Panc1 (cell line): ENCODE measurements around the gene CCDC183. TPM values are rescaled to one million over a fixed set of nuclear protein-coding genes. Genes with fewer than 3 reads are reported as not detected.

Experiments used
- ATAC-seq: fragments of 200-7000 bp; cut with Tn5 transposase; 2 replicates; pipeline ENCODE4 v1.9.1; 2020; ENCODE audit warnings: mild to moderate bottlenecking, moderate library complexity
- BruUV-seq: library from RNA; stranded (reverse); fragments of 400-500 nt; replicated peaks from 2 replicates; lab custom pipeline; 2021; lab: Mats Ljungman, UMichigan
- CTCF ChIA-PET: fragments of 300-600 bp; sonication (Branson Sonifier 250); formaldehyde crosslinking; loops from one replicate; lab custom pipeline; 2022; ENCODE audit warnings: antibody characterized with exemption; lab: Charles Lee
- POLR2A ChIA-PET: fragments of 300-600 bp; sonication (Branson Sonifier 250); formaldehyde crosslinking; loops from one replicate; lab custom pipeline; 2022; ENCODE audit warnings: antibody characterized with exemption; lab: Charles Lee
- DNase-seq: peaks from one replicate; pipeline ENCODE4 v3.0.0-alpha.2; 2010; ENCODE audit warnings: low read depth, low spot score
- H3K27ac ChIP-seq: 2 replicates; pipeline ENCODE4 v1.5.1; 2011; ENCODE audit warnings: mild to moderate bottlenecking, low read length, inconsistent platforms
- H3K27me3 ChIP-seq: fragments of 200-500 bp; sonication (Bioruptor generic); 2 replicates; pipeline ENCODE4 v1.6.0; 2014; ENCODE audit warnings: low read length, inconsistent platforms; ENCODE audit not compliant: control insufficient read depth, insufficient read depth
- H3K36me3 ChIP-seq: fragments of 200-500 bp; sonication (Bioruptor generic); 2 replicates; pipeline ENCODE4 v1.5.1; 2014; ENCODE audit warnings: inconsistent platforms, mild to moderate bottlenecking, low read length, moderate library complexity; ENCODE audit not compliant: control insufficient read depth, insufficient read depth
- H3K4me1 ChIP-seq: 2 replicates; pipeline ENCODE4 v1.5.1; 2011; ENCODE audit warnings: inconsistent platforms, mild to moderate bottlenecking, low read length, moderate library complexity; ENCODE audit not compliant: control insufficient read depth, insufficient read depth
- H3K4me3 ChIP-seq, 2 experiments: 2 replicates each; pipeline ENCODE4 v1.5.1; 2011 to 2012; ENCODE audit warnings: low read depth in 2 of 2, low read length in 2 of 2, mild to moderate bottlenecking in 2 of 2, inconsistent platforms in 1 of 2, moderate library complexity in 1 of 2
- H3K9me3 ChIP-seq: fragments of 200-500 bp; sonication (Bioruptor generic); 2 replicates; pipeline ENCODE4 v1.5.1; 2014; ENCODE audit warnings: low read depth, mild to moderate bottlenecking, inconsistent platforms, low read length, moderate library complexity; ENCODE audit not compliant: control insufficient read depth, insufficient read depth
- CTCF ChIP-seq: fragments of 450-650 bp; IDR thresholded peaks from 2 replicates; pipeline ENCODE4 v1.5.1; 2017; ENCODE audit warnings: mild to moderate bottlenecking
- POLR2AphosphoS5 ChIP-seq: IDR thresholded peaks from 2 replicates; pipeline ENCODE4 v1.6.1; 2012; ENCODE audit warnings: mild to moderate bottlenecking, low read depth, low read length, moderate library complexity
- SIN3A ChIP-seq: IDR thresholded peaks from 2 replicates; pipeline ENCODE4 v1.6.1; 2012; ENCODE audit warnings: low read depth, mild to moderate bottlenecking, low read length, moderate library complexity, borderline replicate concordance; ENCODE audit not compliant: insufficient read depth
- TCF7L2 ChIP-seq: IDR thresholded peaks from 2 replicates; pipeline ENCODE4 v1.6.1; 2011; ENCODE audit warnings: mild to moderate bottlenecking, low read depth, low read length, inconsistent platforms
- in situ Hi-C: cut with HindIII; loops from 2 replicates; pipeline ENCODE4 v1.10.0; 2016; ENCODE audit warnings: low sequenced_read_pairs, low pct_unique_long_range_greater_than_20kb
- intact Hi-C: fragments of 100-400 bp; cut with micrococcal nuclease; formaldehyde crosslinking; loops from one replicate; pipeline ENCODE4 v1.10.0; 2022; ENCODE audit not compliant: unreplicated experiment
- total RNA-seq: library from RNA; stranded (reverse); gene quantifications from one replicate; pipeline ENCODE4 v1.2.1, GENCODE V29; 2021; ENCODE audit not compliant: unreplicated experiment
- TF ChIP-seq, protein P1 (sequence below), 2 experiments: IDR thresholded peaks; 2 replicates each; pipeline ENCODE4 v1.6.1; 2011 to 2012; ENCODE audit warnings: low read depth in 2 of 2, control low read depth in 1 of 2, low read length in 1 of 2, mild to moderate bottlenecking in 1 of 2, moderate library complexity in 1 of 2; ENCODE audit not compliant: insufficient read depth in 1 of 2

The CCDC183 gene
- total RNA-seq, 1 experiment from 2014 or later, result 0.62 TPM

DNA sequence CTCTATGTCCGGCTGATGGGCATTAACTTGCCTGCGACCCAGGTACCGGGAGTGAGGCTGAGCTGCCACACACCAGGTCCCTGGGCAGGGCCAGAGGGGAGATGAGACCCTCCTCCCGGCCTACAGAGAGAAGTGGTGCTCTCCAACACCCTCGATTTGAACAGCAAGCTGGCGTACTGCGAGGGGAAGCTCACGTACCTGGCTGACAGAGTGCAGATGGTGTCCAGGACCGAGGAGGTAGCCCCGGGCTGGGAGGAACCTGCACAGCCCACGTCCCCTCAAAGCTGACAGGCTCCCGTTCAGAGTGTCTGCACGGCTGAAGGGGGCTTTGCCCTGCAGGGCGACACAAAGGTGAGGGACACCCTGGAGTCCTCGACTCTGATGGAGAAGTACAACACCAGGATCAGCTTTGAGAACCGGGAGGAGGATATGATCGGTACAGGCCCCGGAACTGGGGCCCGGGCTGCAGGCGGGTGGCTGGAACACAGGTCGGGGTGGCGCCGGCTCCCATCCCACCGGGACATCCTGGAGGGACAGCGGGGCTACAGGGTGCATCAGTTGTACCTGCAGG is 10.6 kb downstream of the CCDC183 start:
- TF ChIP-seq CTCF (no peak), POLR2AphosphoS5 (no peak), TCF7L2 (no peak), SIN3A (no peak)
- TF ChIP-seq, protein P1, sequence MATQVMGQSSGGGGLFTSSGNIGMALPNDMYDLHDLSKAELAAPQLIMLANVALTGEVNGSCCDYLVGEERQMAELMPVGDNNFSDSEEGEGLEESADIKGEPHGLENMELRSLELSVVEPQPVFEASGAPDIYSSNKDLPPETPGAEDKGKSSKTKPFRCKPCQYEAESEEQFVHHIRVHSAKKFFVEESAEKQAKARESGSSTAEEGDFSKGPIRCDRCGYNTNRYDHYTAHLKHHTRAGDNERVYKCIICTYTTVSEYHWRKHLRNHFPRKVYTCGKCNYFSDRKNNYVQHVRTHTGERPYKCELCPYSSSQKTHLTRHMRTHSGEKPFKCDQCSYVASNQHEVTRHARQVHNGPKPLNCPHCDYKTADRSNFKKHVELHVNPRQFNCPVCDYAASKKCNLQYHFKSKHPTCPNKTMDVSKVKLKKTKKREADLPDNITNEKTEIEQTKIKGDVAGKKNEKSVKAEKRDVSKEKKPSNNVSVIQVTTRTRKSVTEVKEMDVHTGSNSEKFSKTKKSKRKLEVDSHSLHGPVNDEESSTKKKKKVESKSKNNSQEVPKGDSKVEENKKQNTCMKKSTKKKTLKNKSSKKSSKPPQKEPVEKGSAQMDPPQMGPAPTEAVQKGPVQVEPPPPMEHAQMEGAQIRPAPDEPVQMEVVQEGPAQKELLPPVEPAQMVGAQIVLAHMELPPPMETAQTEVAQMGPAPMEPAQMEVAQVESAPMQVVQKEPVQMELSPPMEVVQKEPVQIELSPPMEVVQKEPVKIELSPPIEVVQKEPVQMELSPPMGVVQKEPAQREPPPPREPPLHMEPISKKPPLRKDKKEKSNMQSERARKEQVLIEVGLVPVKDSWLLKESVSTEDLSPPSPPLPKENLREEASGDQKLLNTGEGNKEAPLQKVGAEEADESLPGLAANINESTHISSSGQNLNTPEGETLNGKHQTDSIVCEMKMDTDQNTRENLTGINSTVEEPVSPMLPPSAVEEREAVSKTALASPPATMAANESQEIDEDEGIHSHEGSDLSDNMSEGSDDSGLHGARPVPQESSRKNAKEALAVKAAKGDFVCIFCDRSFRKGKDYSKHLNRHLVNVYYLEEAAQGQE (IDR thresholded peaks at IDR 0.05; ENCODE audit: insufficient read depth in 1 of 2, low read depth in 2 of 2, low read length in 1 of 2), result no peak
- peak overlapping the region; percentile 78 for H3K27ac ChIP-seq
- no peaks in the 10 kb centered on the region for H3K27me3 ChIP-seq
- in situ Hi-C loops (no loop called here), intact Hi-C loops (no loop called here)
- ChIA-PET CTCF (no interaction called here), POLR2A (no interaction called here)
- peaks cover 4% of the 10 kb centered on the region for H3K36me3 ChIP-seq
- no peak for ATAC-seq
- H3K9me3 ChIP-seq, result no peaks in the 10 kb centered on the region
- H3K4me3 ChIP-seq, result peak overlapping the region; percentile 67 to 71
- DNase-seq, result no peak
- peaks cover 17% of the 10 kb centered on the region for H3K4me1 ChIP-seq
- no TSS peak for BruUV-seq

- Histone ChIP-seq H3K9me3 (no peaks in the 10 kb centered on the region), H3K36me3 (peaks cover 4% of the 10 kb centered on the region), H3K4me1 (peaks cover 17% of the 10 kb centered on the region), H3K4me3 (peak within 1 kb of the TSS; percentile 67 to 71), H3K27ac (peak within 1 kb of the TSS; percentile 88), H3K27me3 (no peaks in the 10 kb centered on the region)
- TF ChIP-seq SIN3A (peak; percentile 44; the same call in 1 of the 2 replicates), POLR2AphosphoS5 (peak; percentile 81), CTCF (no peak), TCF7L2 (no peak)
- TF ChIP-seq, protein P1 (IDR thresholded peaks at IDR 0.05; ENCODE audit: insufficient read depth in 1 of 2, low read depth in 2 of 2, low read length in 1 of 2), result no peak
- ChIA-PET CTCF (no interaction called here), POLR2A (no interaction called here)
- TSS peak; percentile 78 for BruUV-seq
- DNase-seq (no peak), ATAC-seq (peak; percentile 89)
- intact Hi-C loops (no loop called here), in situ Hi-C loops (no loop called here)
These were observed 11.3 kb downstream of the CCDC183 start, which contains the start of gene RABL6 for GRCh38 chr9:136807281-136808074. TSS of gene RABL6 (plus strand) at chr9:136807948. CDS start at chr9:136808197, 249 bp downstream.
